Fibroblast of lung (primary cell): ENCODE data around the gene DHRS2. TPM values are rescaled to one million over a fixed set of nuclear protein-coding genes. Genes with fewer than 3 reads are reported as not detected.

Source experiments
- DNase-seq, 2 donors: peaks; one replicate each; pipeline versions ENCODE4 v3.0.0 to v3.0.0-alpha.2; 2010; ENCODE audit warnings: low read depth in 2 of 2
- H2AFZ ChIP-seq: 2 replicates; pipeline ENCODE4 v1.5.1; 2012; ENCODE audit warnings: low read length, control low read depth, inconsistent platforms
- H3K27ac ChIP-seq: 2 replicates; pipeline ENCODE4 v1.5.1; 2011; ENCODE audit warnings: low read length, control low read depth; ENCODE audit not compliant: insufficient read depth
- H3K27me3 ChIP-seq: 2 replicates; pipeline ENCODE4 v1.5.1; 2011; ENCODE audit warnings: mild to moderate bottlenecking, low read length; ENCODE audit not compliant: control insufficient read depth, insufficient read depth
- H3K36me3 ChIP-seq: 2 replicates; pipeline ENCODE4 v1.5.1; 2011; ENCODE audit warnings: low read length; ENCODE audit not compliant: control insufficient read depth, insufficient read depth
- H3K4me1 ChIP-seq: 2 replicates; pipeline ENCODE4 v1.5.1; 2011; ENCODE audit warnings: low read length; ENCODE audit not compliant: control insufficient read depth, insufficient read depth; ENCODE audit errors: extremely low read depth
- H3K4me2 ChIP-seq: 2 replicates; pipeline ENCODE4 v1.5.1; 2011; ENCODE audit warnings: low read length, control low read depth; ENCODE audit not compliant: insufficient read depth; ENCODE audit errors: extremely low read depth
- H3K4me3 ChIP-seq, 4 experiments: fragments of 200-600 bp in 1 of 4; sonication (generic) in 1 of 4; replicated peaks in 1 of 4; 2 replicates each; pipeline ENCODE4 v1.5.1; 2011 to 2016; ENCODE audit warnings: low read length in 4 of 4, low read depth in 3 of 4, mild to moderate bottlenecking in 3 of 4, control low read depth in 2 of 4, inconsistent platforms in 1 of 4, mixed read lengths in 1 of 4; ENCODE audit not compliant: insufficient read depth in 1 of 4; ENCODE audit errors: control extremely low read depth in 1 of 4
- H3K79me2 ChIP-seq: 2 replicates; pipeline ENCODE4 v1.5.1; 2012; ENCODE audit warnings: mild to moderate bottlenecking, low read length, inconsistent platforms; ENCODE audit not compliant: control insufficient read depth, insufficient read depth
- H3K9ac ChIP-seq: 2 replicates; pipeline ENCODE4 v1.5.1; 2011; ENCODE audit warnings: mild to moderate bottlenecking, low read length, control low read depth; ENCODE audit not compliant: insufficient read depth
- H3K9me3 ChIP-seq: 2 replicates; pipeline ENCODE4 v1.5.1; 2012; ENCODE audit warnings: low read depth, low read length; ENCODE audit not compliant: control insufficient read depth, insufficient read depth
- H4K20me1 ChIP-seq: 2 replicates; pipeline ENCODE4 v1.5.1; 2011; ENCODE audit warnings: low read length; ENCODE audit not compliant: control insufficient read depth, insufficient read depth; ENCODE audit errors: extremely low read depth
- CTCF ChIP-seq, 2 donors: IDR thresholded peaks in 1 of 2; conservative IDR thresholded peaks in 1 of 2; 1 replicate in 1 of 2; 2 replicates in 1 of 2; pipeline ENCODE4 v1.5.1; 2011 to 2012; ENCODE audit warnings: low read length in 2 of 2, control low read depth in 1 of 2, inconsistent platforms in 1 of 2, low read depth in 1 of 2, mild to moderate bottlenecking in 1 of 2
- EZH2 ChIP-seq: IDR thresholded peaks from 2 replicates; pipeline ENCODE4 v1.5.1; 2012; ENCODE audit warnings: low read length, control low read depth, mild to moderate bottlenecking; ENCODE audit errors: missing control alignments
- polyA plus RNA-seq, 2 donors: library from polyadenylated mRNA; depleted of rRNA in 1 of 2; stranded (reverse) in 1 of 2; unstranded in 1 of 2; fragments of >200 nt; gene quantifications; 2 replicates each; pipeline ENCODE4 v1.2.1, GENCODE V29; 2011 to 2012; ENCODE audit warnings: missing spikeins in 1 of 2
- total RNA-seq: library from RNA; depleted of rRNA; stranded (reverse); fragments of >200 nt; gene quantifications from 2 replicates; pipeline ENCODE4 v1.2.1, GENCODE V29; 2014

Gene DHRS2
- total and polyA plus RNA-seq, 2 donors (not counting 1 experiment from before 2014, with no cell fraction given), result 0.02 TPM; not detected in 1

- Histone ChIP-seq H3K27me3 (no peaks in the 10 kb centered on the region), H3K4me3 (no peak overlapping the region), H4K20me1 (no peaks in the 10 kb centered on the region), H3K27ac (no peak overlapping the region), H3K9ac (no peak overlapping the region), H3K9me3 (no peaks in the 10 kb centered on the region), H2AFZ (no peak overlapping the region), H3K4me2 (no peak overlapping the region), H3K36me3 (no peaks in the 10 kb centered on the region), H3K4me1 (no peaks in the 10 kb centered on the region), H3K79me2 (no peaks in the 10 kb centered on the region)
- no peak for DNase-seq
- TF ChIP-seq CTCF (conservative IDR thresholded peaks at IDR 0.05 in 1 of 2, IDR thresholded peaks at IDR 0.05 in 1 of 2; ENCODE audit: low read depth in 1 of 2, low read length in 2 of 2), result no peak
- no peak for TF ChIP-seq EZH2
Observed at GRCh38 chr14:23667134-23667533, 31.0 kb downstream of the DHRS2 start.

- H3K36me3 ChIP-seq, result no peaks in the 10 kb centered on the region
- DNase-seq, result no peak
- TF ChIP-seq EZH2 (no peak), CTCF (conservative IDR thresholded peaks at IDR 0.05 in 1 of 2, IDR thresholded peaks at IDR 0.05 in 1 of 2; ENCODE audit: low read depth in 1 of 2, low read length in 2 of 2) (no peak)
- no peak overlapping the region for H3K27ac ChIP-seq
- H3K4me3 ChIP-seq, result no peak overlapping the region
- H3K9ac ChIP-seq, result no peak overlapping the region
- H2AFZ ChIP-seq, result no peak overlapping the region
- no peaks in the 10 kb centered on the region for H3K79me2 ChIP-seq
- no peak overlapping the region for H3K4me2 ChIP-seq
- no peaks in the 10 kb centered on the region for H4K20me1 ChIP-seq
- no peaks in the 10 kb centered on the region for H3K9me3 ChIP-seq
- no peaks in the 10 kb centered on the region for H3K4me1 ChIP-seq
- no peaks in the 10 kb centered on the region for H3K27me3 ChIP-seq
Observed at GRCh38 chr14:23669441-23669840, 33.3 kb downstream of the DHRS2 start.

- no peak overlapping the region for H3K9ac ChIP-seq
- H3K9me3 ChIP-seq, result no peaks in the 10 kb centered on the region
- no peak overlapping the region for H3K4me2 ChIP-seq
- DNase-seq, result no peak
- H3K36me3 ChIP-seq, result no peaks in the 10 kb centered on the region
- no peaks in the 10 kb centered on the region for H3K27me3 ChIP-seq
- no peak overlapping the region for H3K4me3 ChIP-seq
- H2AFZ ChIP-seq, result no peak overlapping the region
- no peak for TF ChIP-seq CTCF (conservative IDR thresholded peaks at IDR 0.05 in 1 of 2, IDR thresholded peaks at IDR 0.05 in 1 of 2; ENCODE audit: low read depth in 1 of 2, low read length in 2 of 2)
- TF ChIP-seq EZH2, result no peak
- H3K27ac ChIP-seq, result no peak overlapping the region
- no peaks in the 10 kb centered on the region for H3K4me1 ChIP-seq
- H3K79me2 ChIP-seq, result no peaks in the 10 kb centered on the region
- H4K20me1 ChIP-seq, result no peaks in the 10 kb centered on the region
Observed at GRCh38 chr14:23670481-23670880, 34.3 kb downstream of the DHRS2 start.
